Nucleus accumbens (tissue), 56 donors: Measurements from ENCODE around the gene SLC2A9.

ENCODE experiments used
- DNase-seq, 56 donors: peaks; one replicate each; lab custom pipeline; 2025; lab: John Stamatoyannopoulos, UW

SLC2A9 gene

GRCh38 chr4:9933956-9934355 is 87.3 kb downstream of the SLC2A9 start:
- DNase-seq = no peak

- DNase-seq = no peak
Observed at GRCh38 chr4:9933184-9933583, 88.1 kb downstream of the SLC2A9 start.

- no peak for DNase-seq
Observed at GRCh38 chr4:9932771-9933170, 88.5 kb downstream of the SLC2A9 start.

GRCh38 chr4:9931146-9931545 is 90.2 kb downstream of the SLC2A9 start:
- DNase-seq = peak in 3 of 56 donors; percentile 4 to 13 (median 5)

- DNase-seq = no peak
Observed at GRCh38 chr4:9929111-9929510, 92.2 kb downstream of the SLC2A9 start.

GRCh38 chr4:9927341-9928007 is 93.8 kb downstream of the SLC2A9 start:
- DNase-seq = no peak

GRCh38 chr4:9926586-9926985 is 94.7 kb downstream of the SLC2A9 start:
- no peak for DNase-seq

GRCh38 chr4:9925750-9926439 is 95.4 kb downstream of the SLC2A9 start:
- DNase-seq = no peak

- no peak for DNase-seq
Observed at GRCh38 chr4:9924750-9925149, 96.5 kb downstream of the SLC2A9 start.

- no peak for DNase-seq
Observed at GRCh38 chr4:9923195-9923812, 98.0 kb downstream of the SLC2A9 start.

- no peak for DNase-seq
Observed at GRCh38 chr4:9921326-9921725, 100.0 kb downstream of the SLC2A9 start.

- no peak for DNase-seq
Observed at GRCh38 chr4:9920029-9920428, 101.3 kb downstream of the SLC2A9 start.

GRCh38 chr4:9919047-9919446 is 102.2 kb downstream of the SLC2A9 start:
- no peak for DNase-seq

GRCh38 chr4:9918484-9918883 is 102.8 kb downstream of the SLC2A9 start:
- DNase-seq = no peak

GRCh38 chr4:9916937-9917336 is 104.4 kb downstream of the SLC2A9 start:
- DNase-seq = no peak

GRCh38 chr4:9916346-9916745 is 105.0 kb downstream of the SLC2A9 start:
- no peak for DNase-seq

- DNase-seq = no peak
Observed at GRCh38 chr4:9913846-9914245, 107.5 kb downstream of the SLC2A9 start.

GRCh38 chr4:9906996-9907395 is 114.3 kb downstream of the SLC2A9 start:
- DNase-seq = no peak

- DNase-seq = peak in 16 of 56 donors; percentile 6 to 55 (median 20)
Observed at GRCh38 chr4:9904976-9905587, 116.2 kb downstream of the SLC2A9 start.

- DNase-seq = no peak
Observed at GRCh38 chr4:9903317-9903716, 118.0 kb downstream of the SLC2A9 start.

GRCh38 chr4:9901257-9901656 is 120.0 kb downstream of the SLC2A9 start:
- DNase-seq = no peak
